NCI-H187 treated with DMSO at 0.1 percent for 48 hours (cell line): ENCODE results near the gene SYT5.
"Not testable (repeated sequence)": the region's sequence is repeated elsewhere in the genome, so short reads cannot be mapped to it uniquely, and the experiment has no call there.

ENCODE experiments used
- DNase-seq: peaks from one replicate; lab custom pipeline; 2025; lab: John Stamatoyannopoulos, UW

SYT5 gene

DNA sequence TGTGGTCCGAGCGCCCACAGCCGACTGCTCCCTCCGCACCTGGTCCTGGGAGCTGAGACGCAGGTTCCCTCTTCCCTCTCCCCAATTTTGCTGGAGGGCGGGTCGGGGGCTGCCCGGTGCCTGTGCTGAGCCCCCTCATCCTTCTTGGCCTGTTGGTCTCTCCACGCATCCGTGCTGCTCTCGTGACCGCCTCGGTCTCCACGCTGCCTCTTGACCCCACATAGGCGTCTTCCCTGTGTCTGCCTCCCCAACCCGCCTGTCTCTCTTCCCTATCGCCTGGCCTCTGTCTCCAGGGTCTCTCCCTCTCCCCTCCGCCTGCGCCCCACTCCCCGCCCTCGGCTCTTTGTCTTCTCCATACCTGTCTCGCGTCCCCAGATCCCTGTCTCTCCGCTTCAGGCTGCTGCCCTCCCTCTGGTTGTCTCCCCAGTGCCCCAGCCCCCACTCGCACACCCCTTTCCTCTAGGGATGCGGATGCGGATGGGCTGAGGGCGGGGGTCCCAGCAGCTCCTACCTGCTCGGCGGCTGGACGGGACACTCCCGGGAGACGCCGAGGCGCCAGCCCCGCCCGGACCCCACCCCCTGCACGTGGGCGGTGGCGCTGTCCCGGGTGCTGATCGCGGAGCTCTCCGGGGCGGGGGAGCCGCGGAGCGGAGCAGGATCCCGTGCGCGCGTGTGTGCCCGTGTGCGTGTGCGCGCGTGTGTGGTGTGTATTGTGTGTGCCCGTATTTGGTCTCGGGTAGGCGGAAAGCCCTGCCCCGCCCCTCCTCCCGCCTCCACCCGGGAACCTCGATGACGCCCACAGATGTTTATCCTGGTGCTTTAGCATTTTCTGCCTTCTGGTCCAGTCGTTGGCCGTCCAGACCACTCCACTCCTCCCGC, at the start of gene SYT5:
SYT5 (minus strand) TSS at position 684 of the 879 bp plus-strand sequence. CDS start 1,248 bp downstream, outside the sequence.
- no peak for DNase-seq

DNA sequence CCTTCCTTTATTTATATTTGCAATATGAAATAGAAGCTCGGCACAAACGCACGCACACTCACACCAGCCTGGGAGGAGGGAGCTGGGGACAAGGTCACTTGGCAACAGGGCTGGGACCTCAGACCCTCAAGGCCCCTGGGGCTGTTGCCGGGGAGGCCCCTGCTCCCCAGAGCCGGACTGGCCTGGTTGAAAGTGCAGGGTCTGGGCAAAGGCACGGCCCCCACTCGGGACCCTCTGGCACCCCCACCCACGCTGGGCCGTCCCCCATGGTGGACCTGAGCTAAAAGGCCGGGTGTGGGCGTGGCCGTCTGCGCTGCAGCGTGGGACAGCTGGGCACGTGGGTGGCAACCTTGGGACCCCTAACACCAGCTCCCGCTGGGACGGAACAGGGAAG, 49.7 kb upstream of the SYT5 start:
- DNase-seq: no peak

DNA sequence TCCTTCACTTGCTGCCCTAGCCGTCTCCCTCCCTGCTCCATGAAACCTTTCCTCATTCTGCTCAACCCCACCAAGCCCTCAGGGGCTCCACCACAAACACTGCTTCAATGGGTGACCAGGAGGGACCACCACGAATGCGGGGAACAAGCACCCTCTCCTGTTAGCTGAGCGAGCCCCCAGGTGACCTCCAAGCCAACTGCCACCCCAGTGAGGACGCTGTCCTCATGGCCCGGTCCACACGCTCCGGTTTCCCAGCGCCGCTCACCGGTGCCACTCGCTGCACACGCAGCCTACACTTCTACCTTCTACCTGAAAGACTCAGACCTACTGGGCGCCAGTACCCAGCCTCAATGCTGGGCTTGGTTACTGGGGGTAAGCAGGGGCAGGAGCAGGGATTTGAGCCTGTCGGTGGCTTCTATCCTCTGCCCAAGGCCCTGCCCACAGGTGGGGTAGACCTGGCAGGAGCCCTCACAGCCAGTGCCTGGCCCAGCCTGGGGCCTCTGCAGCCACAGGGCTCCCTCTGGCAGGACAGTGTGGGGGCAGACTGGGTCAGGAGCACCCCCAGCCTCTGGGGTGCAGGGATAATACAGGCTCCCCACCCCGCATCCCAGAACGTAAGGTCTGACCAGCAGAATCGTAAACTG, 49.2 kb upstream of the SYT5 start:
- no peak for DNase-seq

DNA sequence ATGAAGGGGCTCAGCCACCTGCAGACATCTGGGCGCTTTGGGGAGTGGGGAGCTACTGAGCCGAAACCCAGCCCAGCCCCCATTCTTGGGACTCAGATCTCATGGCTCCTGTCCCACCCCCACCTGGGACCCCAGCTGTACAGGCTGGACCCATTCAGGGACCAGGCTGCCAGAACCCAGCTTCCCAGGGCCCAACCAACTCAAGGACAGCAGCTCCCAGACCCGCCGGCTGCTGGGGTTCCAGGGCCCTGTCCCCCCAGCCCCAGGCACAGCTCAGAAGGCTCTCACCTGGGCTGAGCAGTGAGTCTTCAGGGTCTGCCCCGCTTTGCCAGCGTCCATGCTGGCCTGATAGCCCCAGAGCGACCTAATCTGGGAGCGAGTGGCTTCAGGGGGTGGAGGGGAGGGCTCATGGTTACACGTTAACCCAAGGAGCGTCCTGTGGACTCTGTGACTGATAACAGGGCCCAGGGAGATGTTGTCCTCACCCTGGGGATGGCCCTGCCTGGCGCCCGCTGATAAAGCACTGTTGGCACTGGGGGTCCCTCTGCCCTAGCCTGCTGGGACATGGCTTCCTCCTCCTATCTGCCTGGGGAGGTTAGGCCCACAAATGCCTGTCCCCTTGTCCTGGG, 48.4 kb upstream of the SYT5 start, which contains the start of gene TMEM86B:
TMEM86B (minus strand) TSS at position 361 of the 629 bp plus-strand sequence; CDS start at position 339, 22 bp downstream.
- DNase-seq: no peak

DNA sequence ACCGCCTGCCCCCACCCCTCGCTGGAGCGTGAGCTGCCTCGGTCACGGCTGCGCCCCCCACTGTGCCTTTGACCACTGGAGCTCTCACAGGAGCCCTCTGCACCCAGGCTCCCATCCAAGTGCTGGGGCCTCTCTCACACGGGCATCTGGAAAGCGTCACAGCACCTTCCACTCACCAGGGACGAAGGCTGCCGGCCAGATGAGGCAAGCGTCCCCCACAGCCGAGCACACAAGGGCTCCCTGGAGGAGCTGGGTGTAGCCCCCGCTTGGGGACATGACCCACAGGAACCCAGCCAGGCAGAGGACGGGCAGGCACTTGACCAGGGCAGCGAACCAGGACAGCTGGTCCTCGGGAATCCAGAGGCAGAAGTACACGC, 47.9 kb upstream of the SYT5 start:
- no peak for DNase-seq

DNA sequence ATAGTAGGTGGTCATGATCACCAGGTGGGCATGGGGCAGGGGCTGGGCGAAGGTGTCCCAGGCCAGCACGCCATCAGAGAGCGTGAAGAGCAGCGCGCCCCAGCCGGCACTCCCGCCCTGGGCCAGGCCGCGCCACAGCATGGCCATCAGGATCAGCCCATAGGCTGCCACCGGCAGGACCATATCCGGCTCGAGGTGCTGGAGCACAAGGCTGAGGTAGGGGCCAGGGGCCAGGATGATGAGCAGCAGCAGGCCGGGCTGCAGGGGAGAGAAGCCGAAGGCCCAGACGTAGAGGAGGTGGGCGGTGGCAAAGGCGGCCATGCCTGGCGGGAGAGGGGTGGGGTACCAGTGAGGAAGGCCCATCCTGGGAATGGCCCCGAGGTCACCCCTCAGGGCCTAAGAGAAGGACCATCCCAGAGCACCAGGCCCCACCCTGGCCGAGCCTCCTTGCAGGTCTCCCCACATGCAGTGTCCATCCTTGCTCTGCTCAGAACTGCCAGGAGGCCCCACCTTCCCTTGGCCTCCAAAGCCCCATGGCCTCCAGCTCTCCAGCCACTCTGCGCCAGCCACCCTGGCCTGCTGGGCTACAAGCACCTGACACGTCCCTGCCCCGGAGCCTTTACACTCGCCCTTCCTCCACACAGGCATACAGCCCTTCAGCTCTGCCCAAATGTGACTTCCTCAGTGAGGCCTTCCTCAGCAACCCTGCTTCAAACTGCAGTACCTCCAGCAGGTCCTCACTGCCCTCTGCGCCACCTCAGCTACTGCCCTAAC, 47.3 kb upstream of the SYT5 start:
- DNase-seq: no peak

DNA sequence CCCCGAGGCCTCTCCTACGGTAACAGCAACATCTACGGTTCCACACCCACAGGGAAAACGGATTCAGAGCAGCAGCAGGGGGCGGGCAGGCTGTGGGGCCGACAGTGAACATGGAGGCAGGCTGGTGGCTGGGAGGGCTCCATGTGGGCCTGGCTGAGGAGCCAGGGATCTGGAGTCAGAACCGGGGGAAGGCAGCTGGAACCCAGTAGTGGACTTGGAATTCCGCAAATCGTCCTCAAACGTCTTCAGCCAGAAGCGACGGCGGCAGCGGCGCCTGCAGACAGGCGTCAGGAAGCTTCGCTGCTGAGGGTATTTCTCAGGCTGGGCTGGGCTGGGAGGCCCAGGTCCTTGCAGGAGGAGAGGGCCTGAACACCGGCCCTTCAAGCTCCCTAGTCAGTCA, 46.7 kb upstream of the SYT5 start:
- no peak for DNase-seq

DNA sequence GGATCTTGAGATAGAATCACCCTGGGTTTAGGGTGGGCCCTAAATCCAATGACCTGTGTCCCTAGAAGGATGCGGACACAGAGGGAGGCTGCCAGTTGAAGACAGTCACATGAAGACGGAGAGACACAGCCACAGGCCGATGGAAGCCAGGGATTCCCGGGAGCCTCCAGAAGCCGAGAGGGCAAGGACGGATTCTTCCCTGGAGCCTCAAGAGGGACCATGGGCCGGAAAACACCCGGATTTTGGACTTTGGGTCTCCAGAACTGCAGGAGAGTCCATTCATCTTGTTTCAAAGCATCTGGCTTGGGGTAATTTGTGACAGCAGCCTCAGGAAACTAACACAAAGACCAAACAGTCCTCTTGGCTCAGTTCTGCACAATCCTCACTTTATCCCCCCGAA, 46.2 kb upstream of the SYT5 start:
- DNase-seq: no peak

DNA sequence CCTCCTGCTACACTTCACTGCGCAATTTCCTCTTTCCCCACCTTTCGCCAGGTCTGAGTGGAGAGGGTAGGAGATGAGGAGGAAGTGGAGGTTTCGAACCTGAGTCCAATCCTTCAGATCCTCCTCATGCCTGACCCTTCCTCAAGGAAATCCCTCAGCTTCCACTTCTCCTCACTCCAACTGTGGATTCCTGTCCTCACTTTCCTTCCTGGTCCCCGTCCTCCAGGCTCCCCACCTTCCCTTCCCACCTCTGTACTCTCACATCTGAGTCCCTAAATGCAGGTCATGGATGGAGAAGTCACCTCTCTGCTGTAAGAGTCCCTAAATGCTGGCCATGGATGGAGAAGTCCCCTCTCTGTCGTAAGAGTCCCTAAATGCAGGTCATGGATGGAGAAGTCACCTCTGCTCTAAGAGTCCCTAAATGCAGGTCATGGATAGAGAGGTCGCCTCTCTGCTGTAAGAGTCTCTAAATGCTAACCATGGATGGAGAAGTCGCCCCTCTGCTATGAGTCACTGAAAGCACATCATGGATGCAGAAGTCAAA, 45.4 kb upstream of the SYT5 start:
- DNase-seq: no peak

DNA sequence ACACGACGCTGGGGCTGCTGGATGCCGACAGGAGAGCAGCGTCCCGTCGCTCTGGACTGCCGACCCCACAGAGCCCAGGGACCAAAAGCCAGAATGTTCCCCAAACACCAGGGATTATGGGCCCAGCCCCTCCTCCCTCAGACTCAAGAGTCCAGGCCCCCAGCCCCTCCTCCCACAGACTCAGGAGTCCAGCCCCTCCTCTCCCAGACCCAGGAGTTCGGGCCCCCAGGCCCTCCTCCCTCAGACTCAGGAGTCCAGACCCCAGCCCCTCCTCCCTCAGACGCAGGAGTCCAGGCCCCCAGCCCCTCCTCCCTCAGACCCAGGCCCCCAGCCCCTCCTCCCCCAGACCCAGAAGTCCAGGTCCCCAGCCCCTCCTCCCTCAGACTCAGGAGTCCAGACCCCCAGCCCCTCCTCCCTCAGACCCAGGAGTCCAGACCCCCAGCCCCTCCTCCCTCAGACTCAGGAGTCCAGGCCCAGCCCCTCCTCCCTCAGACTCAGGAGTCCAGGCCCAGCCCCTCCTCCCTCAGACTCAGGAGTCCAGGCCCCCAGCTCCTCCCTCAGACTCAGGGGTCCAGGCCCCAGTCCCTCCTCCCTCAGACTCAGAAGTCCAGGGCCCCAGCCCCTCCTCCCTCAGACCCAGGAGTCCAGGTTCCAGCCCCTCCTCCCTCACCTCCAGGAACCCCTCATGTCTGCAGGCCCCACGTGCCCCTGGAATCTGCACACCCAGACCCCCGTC, 44.8 kb upstream of the SYT5 start:
- not testable (repeated sequence) for DNase-seq

DNA sequence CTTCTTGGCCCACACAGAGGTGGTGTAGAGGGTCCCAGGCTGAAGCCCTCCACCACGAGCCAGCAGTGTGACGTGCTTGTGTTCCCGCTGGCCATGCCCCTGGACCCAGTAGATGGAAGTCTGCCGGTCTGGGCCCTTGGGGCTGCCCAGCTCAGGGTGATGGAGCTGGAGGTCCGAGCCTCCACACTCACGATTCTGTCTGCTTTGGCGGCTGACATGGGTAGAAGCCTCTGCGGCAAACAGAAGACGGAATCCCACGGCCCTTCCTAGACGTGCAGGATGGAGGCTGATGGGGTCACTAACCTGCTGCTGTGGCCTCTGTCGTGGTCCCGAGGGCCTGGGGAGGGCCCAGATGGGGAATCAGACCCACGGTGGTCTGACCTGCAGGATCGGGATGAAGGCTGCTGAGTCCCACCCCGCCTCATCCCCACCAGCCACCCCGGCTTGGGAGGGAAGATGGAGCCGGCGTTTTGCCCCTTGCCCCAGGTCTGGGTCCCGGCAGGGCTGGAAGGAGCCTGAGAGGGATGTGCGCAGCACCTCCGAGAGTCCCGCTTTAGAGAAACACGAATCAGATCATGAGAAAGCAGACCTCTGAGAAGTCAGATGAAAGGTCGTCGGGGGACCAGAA, 44.1 kb upstream of the SYT5 start:
- no peak for DNase-seq

DNA sequence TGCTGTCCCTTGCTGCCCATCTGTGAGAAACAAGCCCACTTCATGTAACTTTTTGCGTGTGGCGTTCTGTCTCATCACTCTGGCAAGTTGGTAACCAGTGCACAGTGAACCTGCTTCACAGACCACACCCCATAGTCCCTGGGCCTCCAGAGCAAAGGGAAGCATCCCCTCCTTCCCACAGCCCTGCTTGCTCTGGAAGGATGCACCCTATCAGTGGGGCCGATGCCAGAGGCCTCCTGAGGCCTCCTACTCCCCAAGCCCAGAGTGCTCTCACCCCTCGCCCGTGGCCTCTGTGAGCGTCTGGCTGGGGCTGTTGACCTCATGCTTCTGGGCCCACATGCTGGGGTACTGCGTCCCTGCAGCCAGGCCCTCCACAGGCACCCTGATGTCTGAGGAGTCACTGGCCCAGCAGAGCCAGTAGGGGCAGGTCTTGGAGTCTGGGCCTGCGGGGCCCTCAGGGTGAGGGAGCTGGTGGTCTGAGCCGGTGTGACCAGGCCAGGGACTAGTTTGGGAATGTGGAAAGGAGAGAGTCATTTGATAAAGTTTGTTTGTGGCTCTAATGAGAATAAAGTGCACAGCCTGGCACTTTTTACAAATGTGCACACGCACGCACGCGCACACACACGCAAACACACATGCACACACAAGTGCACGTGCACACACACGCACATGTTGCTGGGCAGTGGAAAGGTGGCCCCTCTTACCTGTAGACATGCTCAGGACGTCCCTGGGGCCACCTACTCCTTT, 43.4 kb upstream of the SYT5 start:
- no peak for DNase-seq

DNA sequence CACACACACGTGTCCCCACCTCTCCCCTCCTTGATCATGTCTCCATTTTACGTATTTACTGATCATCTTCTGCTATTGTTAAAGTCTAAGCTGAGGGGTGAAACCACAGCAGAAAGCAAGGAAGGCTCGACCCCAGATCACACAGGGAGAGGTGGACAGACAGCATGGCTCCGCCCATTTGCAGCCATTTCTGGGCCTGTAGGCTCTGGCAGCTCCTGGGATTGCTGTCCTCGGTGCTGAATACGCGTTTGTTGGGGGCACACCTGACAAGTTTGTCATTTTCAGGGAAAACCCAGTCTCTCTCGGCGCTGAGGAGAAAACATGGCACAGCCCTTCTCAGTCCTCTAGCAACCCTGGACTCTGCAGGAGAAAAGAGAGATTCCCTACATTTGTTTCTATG, 40.4 kb upstream of the SYT5 start:
- DNase-seq: no peak

DNA sequence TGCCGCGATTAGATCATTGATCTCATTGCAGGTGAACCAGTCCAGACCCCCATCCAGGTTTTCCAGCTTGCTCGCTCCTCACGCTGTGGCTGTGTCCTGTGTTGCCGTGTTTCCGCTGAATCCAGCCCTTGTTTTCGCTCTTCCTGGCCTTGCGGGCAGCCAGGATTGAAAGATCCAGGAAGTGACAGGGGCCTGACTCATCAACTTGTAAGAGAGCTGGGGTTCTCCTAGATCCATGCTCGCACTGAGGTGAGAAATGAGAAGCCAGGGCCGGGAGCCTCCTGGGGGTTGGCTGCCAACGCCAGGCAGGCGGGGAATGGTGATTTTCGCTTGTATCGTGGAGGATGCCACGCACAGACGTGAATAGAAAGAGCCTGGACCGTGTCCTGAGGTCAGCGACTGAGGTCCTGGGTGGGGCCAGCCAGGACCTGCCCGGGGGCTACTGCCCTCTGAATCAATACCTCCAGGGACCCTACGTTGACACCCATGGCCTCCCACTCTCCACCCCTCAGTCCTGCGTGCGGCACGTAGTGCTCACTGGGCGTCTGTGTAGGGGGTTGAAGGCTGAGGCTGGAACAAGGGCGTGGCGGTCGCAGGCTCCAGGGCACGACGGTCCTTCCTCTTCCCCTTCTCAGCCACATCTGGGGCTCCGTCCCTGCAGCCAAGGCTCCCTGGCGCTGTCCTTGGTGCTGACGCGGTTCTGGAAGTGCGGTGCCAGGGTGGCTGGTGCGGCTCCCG, 36.5 kb upstream of the SYT5 start:
- peak; percentile 83 for DNase-seq

DNA sequence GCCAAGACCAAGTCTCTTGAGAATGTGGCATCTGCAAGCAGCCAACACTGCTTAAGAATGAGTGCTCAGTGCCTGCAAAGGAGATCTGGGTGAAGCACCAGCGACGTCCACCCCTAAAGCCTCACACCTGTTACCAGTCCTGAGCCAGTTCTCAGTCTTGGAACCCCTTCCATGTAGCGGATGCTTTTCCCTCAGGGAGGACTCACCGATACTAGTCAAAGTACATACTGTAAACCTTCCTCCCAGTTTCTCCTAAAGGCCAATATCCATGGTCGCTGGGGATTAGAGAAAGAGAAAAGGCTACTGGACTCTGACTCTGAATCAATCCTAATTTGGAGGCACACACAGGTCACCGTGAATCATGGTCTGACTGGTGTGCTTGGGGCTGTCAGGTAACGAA, 33.5 kb upstream of the SYT5 start:
- no peak for DNase-seq

DNA sequence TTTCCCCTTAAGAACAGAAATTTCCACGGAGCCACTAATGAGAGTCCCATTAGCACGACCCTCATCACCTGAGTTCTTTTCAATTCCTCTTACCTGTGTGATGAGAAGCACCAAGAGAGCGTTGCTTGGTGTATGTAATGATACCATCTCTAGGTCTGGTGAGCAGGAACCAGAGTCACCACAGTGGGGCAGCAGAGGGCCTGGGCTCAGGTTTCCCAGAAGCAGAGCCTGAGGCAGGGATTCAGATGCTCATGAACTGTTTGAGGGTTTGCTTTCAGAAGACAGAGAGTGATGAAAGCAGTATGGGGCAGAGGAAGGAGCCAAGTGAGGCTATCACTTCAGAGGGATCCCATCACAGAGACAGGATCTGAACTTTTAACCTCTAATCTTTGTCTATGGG, 32.4 kb upstream of the SYT5 start:
- no peak for DNase-seq

DNA sequence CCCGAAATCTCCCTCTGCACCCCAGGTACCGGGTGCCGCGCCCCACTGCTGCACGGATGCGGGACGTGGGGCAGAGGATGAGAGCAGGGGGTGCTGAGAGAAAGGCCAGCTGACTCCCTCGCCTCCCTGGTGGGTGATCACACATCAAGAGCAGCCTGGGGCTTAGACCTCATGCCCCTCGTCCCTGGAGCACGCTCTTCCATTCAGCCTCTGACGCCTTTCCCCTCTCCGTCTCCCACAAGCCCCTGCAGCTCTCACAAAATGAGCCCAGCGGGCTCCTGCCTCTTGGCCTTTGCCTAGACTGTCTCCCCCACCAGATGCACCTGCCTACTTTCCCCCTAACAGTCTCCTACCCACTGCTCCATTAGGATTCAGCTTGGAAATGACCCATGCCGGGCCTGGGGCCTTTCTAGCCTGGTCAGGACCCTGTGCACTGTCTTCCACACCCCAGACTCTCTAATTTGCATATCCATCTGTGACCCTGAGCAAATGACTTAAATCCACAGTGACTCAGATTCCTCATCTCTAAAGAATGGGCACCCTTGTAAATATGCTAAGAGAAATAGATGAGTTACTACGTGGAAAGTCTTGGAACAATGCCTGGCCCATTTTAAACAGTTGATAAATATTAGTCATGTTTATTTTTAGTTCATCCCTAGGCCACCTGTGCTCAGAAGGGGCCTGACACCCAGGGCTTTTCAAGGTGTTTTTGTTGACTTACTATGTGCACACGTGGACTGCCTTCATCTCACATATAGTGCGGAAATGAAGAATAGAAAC, 29.8 kb upstream of the SYT5 start:
- no peak for DNase-seq

DNA sequence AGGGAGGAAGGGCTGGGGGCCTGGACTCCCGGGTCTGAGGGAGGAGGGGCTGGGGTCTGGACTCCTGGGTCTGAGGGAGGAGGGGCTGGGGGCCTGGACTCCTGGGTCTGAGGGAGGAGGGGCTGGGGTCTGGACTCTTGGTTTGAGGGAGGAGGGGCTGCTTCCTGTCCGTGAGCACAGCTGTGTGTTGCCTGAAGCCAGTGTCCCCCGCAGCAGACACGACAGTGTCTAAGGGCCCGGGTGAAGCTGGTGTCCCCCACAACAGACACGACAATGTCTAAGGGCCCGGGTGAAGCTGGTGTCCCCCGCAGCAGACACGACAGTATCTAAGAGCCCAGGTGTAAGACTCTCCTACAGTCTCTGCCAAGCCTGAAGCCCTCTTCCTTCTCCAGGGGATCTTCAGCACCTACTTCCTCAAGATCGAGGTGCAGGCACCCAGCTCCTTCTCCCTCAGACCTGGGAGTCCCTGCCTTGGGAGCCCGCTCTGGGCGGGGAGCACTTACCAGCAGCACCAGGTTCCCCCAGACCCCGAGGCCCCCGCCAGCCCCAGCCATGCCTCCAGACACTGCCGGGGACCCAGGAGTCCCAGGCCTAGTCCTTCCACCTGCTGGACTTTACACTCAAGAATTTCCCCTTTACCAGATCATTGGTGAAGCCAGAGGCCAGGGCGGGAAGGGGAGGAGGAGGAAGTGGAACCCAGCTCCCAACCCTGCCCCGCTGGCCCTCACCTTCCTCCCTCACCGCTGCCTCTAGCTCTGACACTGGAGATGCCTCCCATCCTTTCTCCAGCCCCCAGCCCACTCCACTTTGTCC, 29.0 kb upstream of the SYT5 start, which contains the start of gene PTPRH:
PTPRH (minus strand) TSS at position 622 of the 813 bp plus-strand sequence; CDS start at position 554, 68 bp downstream.
- DNase-seq: no peak
